Measurements from ENCODE around the gene NECTIN2.

Gene NECTIN2

DNA sequence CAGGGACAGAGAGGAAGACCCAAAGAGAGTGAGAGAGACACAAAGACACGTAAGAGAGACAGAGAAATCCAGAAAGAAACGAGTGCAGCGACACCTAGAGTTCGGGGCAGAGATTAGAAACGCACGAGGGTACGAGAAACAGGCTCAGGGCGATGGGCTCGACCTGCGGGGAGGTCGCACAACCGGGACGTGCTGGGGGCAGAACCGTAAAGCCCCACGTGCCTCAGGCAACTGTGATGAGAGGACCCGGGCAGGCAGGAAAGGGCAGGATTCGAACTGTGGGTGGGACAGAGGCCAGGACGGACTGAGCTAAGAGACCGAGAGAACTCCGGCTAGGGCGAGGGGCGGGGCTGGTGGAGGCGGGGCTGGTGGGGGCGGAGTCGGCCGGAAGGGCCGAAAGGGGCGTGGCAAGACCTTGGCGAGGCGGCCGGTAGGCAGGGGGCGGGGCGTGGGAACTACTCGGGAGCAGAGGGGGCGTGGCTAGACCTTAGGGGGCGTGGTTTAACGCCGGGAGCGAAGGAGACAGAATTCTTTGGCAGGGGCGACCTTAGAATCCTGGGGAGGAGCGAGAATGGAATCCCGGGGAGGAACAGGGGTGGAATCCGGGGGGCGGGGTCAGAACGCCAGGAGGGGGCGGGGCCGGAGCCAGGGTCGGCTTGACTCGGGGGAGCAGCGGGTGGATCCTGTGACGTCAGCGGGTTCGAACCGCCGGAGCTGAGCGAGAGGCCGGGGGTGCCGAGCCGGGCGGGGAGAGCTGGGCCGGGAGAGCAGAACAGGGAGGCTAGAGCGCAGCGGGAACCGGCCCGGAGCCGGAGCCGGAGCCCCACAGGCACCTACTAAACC, at the start of gene NECTIN2:
NECTIN2 (plus strand) TSS at position 686 of the 843 bp plus-strand sequence. CDS start 229 bp downstream, outside the sequence.
- peak; percentile 76 to 96 for DNase-seq (ENCODE audit: low read depth in 2 of 2)

DNA sequence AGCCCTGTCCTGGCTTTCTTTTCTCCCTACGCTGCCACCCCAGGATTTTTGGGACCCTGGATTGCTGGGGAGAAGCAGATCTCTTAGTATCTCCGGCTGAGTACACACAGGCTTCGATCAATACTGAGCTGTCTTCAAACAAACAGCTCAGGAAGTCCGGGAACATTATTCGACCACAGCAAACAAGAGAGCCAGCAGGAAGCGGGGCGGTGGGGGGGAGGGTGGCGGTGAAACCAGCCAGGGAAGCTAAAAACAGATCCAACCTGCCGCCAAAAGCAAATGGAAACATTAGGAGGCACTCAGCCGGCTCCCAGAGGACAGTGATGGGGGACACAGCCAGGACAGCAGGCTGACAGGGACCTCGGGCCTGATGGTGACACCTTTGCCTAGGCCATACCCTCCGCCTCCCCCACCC, 49.4 kb upstream of the NECTIN2 start:
- no peak for DNase-seq (ENCODE audit: low read depth in 2 of 2)

DNA sequence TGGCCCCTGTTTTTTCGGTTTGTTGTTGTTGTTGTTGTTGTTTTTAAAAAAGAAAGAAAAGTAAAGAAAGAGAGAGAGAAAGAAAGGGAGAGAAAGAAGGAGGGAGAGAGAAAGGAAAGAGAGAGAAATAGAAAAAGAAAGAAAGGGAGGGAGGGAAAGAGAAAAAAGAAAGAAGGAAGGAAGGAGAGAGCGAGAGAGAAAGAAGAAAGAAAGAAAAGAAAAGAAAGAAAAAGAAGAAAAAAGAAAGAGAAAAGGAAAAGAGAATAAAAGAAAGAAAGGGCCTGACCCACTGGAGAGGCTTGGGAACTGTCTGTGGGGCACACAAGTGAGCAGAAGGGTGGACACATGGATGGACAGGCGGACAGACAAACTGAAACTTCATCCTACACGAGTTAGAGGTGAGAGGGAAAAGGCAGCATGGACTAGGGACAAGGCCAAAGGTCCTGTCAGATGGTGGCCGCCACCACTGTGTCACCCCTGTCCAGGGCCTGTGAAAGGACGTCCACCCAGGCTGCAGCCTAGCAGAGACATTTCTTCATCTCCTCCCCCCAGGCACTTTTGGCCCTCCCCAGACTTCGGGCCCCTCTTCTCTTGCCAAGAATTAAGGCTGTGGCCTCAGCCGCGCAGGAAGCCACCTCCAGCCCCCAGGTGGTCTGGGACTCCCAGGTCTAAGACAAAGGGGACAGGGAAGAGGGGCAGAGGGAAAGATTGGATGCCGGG, 46.3 kb upstream of the NECTIN2 start:
- DNase-seq (ENCODE audit: low read depth in 2 of 2) = no peak

DNA sequence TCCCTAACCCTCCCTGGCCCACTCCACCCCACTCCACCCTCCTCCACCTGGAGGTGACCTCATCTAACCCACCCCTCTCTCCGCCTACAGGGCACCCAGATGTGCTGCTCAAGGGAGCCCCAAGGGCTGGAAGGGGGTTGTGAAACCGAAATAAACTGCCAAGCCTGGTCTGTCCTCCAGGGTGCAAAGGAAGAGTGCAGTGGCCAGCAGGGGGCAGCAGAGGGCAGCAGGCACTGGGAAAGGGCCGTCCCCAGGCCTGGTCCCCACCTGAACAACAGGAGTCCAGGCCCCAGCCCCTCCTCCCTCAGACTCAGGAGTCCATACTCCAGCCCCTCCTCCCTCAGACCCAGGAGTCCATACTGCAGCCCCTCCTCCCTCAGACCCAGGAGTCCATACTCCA, 45.6 kb upstream of the NECTIN2 start:
- DNase-seq (ENCODE audit: low read depth in 2 of 2) = peak; percentile 59 to 78

DNA sequence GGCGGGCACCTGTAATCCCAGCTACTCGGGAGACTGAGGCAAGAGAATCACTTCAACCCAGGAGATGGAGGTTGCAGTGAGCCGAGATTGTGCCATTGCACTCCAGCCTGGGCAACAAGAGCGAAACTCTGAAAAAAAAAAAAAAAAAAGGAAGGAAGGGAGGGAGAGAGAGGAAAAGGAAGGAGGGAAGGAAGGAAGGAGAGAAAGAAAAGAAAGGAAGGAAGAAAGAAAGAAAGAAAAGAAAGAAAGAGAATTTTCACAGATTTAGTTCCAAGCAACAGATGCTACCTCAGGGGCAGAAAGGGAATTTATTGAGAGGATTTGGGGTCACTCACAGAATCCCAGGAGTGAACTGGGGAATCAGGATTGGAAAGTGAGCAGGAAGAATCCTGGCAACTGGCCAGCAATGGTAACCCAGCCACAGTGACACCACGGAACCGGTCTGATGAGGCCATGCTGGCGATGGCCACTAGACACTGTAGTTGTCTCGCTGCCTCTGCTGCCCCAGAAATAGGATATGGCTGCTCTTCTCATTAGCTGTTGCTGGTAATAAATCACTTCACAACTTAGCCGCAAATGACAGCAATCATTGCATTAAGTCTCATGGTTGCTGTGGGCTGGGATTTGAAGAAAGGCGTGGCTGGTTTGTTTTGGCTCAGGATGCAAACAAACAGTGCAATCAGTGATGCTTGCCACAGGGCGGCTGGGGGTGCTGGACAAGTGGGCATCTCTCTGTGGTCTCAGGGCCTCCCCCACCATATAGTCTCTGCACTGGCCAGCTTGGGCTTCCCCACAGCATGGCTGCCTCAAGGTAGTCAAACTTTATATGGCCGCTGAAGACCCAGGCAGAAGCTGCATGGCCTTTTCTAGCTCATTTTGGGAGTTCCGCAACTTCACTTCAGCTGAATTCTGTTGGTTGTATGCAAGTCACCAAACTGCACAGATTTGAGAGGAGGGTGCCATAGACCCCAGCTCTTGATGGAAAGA, 42.4 kb upstream of the NECTIN2 start:
- DNase-seq (ENCODE audit: low read depth in 2 of 2) = no peak

DNA sequence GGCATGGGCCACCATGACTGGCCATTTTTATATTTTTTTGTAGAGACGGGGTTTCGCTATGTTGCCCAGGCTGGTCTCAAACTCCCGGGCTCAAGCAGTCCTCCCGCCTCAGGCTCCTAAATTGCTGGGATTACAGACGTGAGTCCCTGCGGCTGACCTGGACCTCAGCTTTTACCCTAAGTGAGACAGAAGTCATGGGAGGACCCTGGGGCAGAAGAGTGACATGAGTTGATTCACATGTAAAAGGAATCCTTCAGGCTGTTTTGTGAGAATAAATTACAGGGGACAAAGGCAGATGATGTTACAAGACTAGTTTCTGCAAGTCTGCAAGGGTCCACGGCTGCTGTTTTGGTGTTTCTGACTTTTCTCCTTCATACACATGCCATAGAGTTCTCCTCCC, 39.8 kb upstream of the NECTIN2 start:
- no peak for DNase-seq (ENCODE audit: low read depth in 2 of 2)

DNA sequence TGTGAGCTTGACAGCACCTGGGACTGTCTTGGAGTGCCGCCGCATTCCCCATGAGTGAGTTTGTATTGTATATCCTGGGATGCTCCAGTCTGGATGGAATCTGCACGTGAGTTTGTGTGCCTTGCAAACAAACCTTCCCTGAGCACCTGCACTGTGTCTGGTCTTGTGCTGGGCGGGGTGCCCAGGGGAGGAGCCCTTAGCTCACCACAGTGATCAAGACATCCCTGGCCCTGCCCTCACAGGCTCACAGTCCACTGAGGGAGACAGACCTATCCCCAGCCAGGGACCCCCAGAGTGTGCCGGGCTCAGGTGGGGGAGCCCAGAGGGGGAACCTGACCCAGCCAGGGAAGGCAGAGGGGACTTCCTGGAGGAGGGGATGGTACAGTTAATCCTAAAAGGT, 38.9 kb upstream of the NECTIN2 start:
- DNase-seq (ENCODE audit: low read depth in 2 of 2) = no peak

DNA sequence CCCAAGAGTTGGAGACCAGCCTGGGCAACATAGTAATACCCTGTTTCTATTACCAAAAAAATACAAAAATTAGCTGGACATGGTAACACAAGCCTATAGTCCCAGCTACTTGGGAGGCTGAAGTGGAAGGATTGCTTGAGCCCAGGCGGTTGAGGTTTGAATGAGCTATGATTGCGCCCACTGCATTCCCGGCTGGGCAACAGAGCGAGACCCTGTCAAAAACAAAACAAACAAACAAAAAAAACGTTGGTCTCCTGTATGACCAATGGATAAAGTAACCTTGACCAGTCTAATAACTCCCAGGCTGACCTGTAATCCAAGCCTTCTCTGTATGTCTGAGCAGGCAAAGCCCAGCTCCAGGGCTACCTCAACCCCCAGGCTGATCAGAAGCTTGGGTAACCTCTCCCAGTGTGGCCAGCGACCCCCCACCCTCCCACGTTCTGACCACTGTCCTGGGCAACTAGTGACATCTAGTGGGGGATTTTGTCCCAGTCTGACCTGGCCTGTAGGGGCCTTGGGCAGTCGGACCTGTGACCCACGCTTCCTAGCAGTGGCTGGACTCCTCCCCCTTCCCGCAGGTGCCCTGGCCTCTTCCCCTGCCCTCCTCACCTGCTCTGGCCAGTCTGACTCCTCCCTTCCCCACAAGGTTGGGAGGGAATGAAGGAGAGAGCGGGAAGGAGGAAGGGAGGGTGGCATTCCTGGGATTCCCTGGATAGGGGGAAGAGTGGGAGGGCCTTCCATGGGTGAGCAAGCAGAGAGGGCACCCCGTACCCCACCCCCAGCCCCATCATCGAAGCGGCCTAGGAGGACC, 38.2 kb upstream of the NECTIN2 start:
- no peak for DNase-seq (ENCODE audit: low read depth in 2 of 2)

DNA sequence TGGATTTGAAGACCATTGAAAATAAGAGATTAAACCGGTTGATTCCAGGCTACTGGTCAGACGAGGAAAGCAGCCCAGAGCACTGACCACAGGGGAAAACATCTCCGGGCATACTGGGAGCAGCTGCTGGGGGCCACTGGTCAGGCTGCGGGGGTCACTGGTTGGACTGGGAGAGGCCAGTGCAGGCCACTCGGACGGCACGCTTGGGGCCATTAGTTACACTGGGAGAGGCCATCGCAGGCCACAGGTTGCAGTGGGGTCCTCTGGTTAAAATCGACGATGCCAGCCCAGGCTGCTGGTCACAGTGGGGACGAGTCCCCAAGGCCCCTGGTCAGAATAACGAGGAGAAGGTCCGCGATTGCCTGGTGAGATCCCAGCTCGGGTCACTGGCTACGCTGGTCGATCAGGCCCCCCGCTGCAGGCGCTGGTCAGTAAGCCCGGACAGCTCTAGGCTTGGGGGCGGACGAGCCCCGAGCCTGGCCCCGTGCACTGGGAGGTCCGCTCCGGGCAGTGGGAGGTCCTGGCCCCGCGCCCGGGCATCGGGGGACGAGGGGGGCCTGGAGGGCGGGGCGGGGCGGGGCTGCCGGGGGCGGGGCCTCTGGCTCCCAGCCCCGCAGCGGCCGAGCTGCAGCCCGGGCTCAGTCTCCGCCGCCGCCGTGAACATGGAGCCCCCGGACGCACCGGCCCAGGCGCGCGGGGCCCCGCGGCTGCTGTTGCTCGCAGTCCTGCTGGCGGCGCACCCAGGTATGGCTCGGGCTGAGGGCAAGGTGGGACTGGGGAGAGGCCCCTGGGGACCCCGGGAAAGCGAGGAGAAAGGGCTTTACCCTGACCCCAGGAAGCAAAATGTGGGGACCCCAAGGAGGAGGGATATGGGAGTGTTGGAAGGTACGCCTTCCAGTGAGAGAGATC, 37.4 kb upstream of the NECTIN2 start, which contains the start of gene BCAM:
BCAM (plus strand) TSS at position 641 of the 909 bp plus-strand sequence; CDS start at position 663, 22 bp downstream.
- DNase-seq (ENCODE audit: low read depth in 2 of 2) = no peak

DNA sequence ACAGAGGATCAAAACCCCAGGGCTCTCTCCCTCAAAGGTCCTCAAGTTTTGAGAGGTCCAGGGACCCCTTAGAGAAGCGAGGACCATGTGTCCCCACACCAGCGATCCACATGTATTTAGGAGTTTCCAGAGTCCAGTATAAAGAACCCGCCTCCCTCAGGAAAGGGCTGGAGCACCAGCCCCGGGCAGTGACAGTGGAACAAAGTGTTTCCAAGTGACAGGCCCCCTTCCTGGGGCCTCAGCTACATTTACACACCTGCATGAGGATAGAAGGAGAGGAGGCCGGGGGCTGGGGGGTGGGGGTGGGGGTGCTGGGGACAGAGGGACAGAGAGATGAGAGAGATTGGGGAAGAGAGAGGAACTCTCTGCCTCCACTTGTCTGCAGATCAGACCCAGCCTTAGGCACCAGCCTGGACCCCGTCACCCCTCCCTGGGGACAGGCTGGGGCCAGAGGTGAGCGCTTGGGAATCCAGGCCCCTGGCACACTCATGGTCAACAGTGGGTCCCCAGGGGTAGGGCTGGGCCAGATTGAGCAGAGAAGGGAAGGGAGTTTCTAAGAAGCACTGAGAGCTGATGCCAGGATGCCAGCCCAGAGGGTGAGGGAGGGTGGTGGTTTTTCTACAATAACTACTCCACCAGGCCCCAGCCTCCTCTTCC, 36.4 kb upstream of the NECTIN2 start:
- no peak for DNase-seq (ENCODE audit: low read depth in 2 of 2)

DNA sequence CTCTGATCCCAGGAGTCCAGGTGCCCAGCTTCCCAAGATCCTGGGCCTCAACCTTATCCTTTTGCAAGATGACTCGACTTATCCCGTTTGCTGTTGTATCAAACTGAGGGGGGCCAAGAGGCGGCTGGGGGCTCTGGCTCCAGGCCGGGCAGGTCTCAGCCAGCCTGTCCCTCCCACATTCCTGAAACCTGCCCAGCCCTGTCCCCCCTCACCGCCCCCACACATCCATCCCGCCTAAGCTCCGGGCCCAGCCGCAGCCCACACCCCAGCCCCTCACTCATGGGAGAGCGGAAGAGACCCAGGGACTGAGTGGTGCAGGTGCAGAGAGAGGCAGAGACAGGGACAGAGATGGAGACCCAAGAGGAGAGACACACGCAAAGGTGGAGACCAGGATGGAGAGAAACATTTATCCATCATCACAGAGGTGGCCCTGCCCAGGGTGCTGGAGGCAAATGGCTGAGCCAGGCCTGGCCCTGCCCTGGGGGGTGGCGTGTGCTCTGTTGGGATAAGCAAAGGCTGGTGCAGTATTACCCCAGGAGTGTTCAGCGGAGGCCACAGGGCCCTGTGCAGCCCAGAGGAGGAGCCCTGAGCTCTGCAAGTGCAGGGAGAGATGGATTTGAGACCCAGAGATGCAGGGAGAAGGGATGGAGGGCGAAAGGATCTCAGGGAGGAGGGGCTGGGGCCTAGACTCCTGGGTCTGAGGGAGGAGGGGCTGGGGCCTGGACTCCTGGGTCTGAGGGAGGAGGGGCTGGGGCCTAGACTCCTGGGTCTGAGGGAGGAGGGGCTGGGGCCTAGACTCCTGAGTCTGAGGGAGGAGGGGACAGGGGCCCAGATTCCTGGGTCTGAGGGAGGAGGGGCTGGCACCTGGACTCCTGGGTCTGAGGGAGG, 35.6 kb upstream of the NECTIN2 start:
- DNase-seq (ENCODE audit: low read depth in 2 of 2) = no peak

DNA sequence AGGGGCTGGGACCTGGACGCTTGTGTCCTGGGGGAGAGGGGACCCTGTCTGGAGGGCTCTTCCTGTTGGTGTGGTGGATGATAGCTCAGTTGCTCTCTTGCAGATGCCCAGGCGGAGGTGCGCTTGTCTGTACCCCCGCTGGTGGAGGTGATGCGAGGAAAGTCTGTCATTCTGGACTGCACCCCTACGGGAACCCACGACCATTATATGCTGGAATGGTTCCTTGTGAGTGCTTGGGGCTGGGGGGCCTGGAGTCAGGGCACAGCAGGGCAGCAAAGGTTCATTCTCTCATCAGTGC, 35.0 kb upstream of the NECTIN2 start:
- no peak for DNase-seq (ENCODE audit: low read depth in 2 of 2)

DNA sequence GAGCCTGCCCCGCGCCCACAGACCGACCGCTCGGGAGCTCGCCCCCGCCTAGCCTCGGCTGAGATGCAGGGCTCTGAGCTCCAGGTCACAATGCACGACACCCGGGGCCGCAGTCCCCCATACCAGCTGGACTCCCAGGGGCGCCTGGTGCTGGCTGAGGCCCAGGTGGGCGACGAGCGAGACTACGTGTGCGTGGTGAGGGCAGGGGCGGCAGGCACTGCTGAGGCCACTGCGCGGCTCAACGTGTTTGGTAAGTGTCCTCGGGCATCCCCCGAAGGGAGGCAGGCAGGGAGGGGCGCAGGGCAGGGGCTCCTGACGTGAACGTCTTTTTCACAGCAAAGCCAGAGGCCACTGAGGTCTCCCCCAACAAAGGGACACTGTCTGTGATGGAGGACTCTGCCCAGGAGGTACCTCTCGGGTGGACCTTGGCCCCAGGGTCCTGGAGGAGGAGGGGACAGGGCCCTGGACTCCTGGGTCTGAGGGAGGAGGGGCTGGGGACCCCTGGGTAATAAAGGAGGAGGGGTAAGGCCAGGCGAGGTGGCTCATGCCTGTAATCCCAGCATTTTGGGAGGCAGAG, 33.9 kb upstream of the NECTIN2 start:
- DNase-seq (ENCODE audit: low read depth in 2 of 2) = no peak

DNA sequence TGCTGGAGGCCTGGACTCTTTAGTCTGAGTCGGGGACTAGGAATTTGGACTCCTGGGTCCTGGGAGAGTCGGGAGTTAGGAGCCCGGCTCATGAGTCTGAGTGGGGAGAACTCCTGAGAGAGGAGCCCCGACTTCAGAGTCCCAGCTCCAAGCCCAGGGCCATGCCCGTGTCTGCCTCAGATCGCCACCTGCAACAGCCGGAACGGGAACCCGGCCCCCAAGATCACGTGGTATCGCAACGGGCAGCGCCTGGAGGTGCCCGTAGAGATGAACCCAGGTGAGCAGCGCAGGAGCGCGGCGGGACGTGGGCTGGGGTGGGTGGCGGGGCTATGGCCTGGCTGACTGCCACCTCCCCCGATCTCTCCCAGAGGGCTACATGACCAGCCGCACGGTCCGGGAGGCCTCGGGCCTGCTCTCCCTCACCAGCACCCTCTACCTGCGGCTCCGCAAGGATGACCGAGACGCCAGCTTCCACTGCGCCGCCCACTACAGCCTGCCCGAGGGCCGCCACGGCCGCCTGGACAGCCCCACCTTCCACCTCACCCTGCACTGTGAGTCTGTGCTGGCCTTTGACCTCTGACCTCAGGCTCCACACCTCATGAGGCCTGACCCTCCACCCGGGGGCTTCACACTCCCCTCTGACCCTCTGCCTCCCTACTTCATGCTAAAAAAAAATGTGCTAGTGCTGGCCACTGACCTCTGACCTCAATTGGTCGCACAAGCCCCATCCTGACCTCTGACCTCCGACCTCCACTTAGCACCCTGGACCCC, 32.8 kb upstream of the NECTIN2 start:
- no peak for DNase-seq (ENCODE audit: low read depth in 2 of 2)

DNA sequence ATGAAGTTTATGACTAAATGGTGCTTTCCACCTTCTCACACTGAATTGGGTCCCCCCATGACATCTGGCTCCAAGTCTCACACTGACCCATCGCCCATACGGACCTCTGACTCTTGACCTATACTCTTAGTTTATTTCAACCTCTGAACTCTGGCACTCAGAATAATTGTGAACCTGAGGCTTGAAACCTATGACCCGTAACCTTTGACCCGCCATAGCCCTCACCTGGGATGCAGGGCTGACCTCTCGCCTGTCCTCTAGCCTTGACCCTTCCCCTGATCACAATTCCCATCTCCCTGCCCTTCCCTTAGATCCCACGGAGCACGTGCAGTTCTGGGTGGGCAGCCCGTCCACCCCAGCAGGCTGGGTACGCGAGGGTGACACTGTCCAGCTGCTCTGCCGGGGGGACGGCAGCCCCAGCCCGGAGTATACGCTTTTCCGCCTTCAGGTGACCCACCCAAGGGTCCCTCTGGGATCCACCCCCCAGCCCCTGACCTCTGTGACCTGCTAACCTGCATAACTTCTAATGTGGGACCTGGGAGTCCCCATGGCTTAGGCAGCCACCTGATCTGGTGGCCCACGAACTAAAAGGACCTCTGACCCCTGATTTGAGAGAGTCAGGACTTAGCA, 32.1 kb upstream of the NECTIN2 start:
- no peak for DNase-seq (ENCODE audit: low read depth in 2 of 2)

DNA sequence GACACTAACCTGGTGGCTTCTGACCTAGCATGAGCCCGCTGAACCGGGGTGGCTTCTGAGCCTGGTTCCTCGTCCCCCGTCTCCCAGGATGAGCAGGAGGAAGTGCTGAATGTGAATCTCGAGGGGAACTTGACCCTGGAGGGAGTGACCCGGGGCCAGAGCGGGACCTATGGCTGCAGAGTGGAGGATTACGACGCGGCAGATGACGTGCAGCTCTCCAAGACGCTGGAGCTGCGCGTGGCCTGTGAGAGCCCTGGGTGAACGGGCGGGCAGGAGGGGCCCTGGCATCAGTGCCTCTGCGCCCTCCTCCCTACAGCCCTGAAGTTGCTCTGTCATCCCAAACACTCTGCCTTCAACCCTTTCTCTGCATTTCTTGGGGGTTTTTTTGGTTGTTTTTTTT, 31.6 kb upstream of the NECTIN2 start:
- no peak for DNase-seq (ENCODE audit: low read depth in 2 of 2)

DNA sequence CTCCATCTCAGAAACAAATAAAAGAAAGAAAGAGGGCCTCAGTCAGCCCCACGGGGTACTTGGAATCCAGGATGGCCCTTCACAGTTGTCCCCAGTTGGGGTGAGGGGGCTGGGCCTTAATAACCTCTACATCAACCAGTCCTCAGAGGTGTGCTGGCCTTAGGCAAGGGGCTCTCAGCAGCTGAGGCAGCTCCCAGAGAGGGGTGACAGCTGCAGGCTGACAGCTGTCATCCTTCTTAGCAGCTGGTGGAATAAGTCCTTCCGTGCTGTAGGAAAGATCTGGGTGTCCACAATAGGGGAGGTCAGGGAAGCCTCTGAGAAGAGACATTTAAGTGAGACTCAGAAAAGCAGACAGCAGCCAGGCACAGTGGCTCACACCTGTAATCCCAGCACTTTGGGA, 29.8 kb upstream of the NECTIN2 start:
- no peak for DNase-seq (ENCODE audit: low read depth in 2 of 2)

All from stimulated activated CD4-positive, alpha-beta T cell treated with anti-CD3 and anti-CD28 coated beads, Interleukin-12 subunit alpha, Interleukin-12 subunit beta, amount 100 ng/mL, for 24 hours (primary cell).